A673 (cell line): ENCODE data around the gene CCDC196. TPM values are rescaled to one million over a fixed set of nuclear protein-coding genes. Genes with fewer than 3 reads are reported as not detected.
"Not testable (repeated sequence)": the region's sequence is repeated elsewhere in the genome, so short reads cannot be mapped to it uniquely, and the experiment has no call there.

Source experiments
- BruUV-seq: library from RNA; stranded (reverse); fragments of 400-500 nt; replicated peaks from 2 replicates; lab custom pipeline; 2021; lab: Mats Ljungman, UMichigan
- CTCF ChIA-PET: fragments of 300-600 bp; sonication (Branson Sonifier 250); formaldehyde crosslinking; loops from one replicate; lab custom pipeline; 2022; ENCODE audit warnings: antibody characterized with exemption; lab: Charles Lee
- POLR2A ChIA-PET: fragments of 300-600 bp; sonication (Branson Sonifier 250); formaldehyde crosslinking; loops from one replicate; lab custom pipeline; 2022; ENCODE audit warnings: antibody characterized with exemption; ENCODE audit not compliant: low non-redundant PET; lab: Charles Lee
- DNase-seq: peaks from one replicate; pipeline ENCODE4 v3.0.0-alpha.2; 2015; ENCODE audit warnings: low spot score
- H3K27ac ChIP-seq: fragments of 200-600 bp; sonication (generic); 2 replicates; pipeline ENCODE4 v1.5.1; 2016; ENCODE audit warnings: mixed run types, low read depth, mild to moderate bottlenecking, mixed read lengths, antibody characterized with exemption, low read length; ENCODE audit not compliant: poor library complexity, severe bottlenecking
- H3K27me3 ChIP-seq: fragments of 200-600 bp; sonication (generic); replicated peaks from 2 replicates; pipeline ENCODE4 v1.6.1; 2017; ENCODE audit warnings: mixed run types, low read depth, mild to moderate bottlenecking, mixed read lengths, antibody characterized with exemption, low read length; ENCODE audit not compliant: insufficient read depth, poor library complexity
- H3K36me3 ChIP-seq: fragments of 200-600 bp; sonication (generic); 2 replicates; pipeline ENCODE4 v1.6.1; 2016; ENCODE audit warnings: mixed run types, mild to moderate bottlenecking, mixed read lengths, antibody characterized with exemption, low read length; ENCODE audit not compliant: insufficient read depth, poor library complexity, severe bottlenecking
- H3K4me1 ChIP-seq: fragments of 200-600 bp; sonication (generic); 2 replicates; pipeline ENCODE4 v1.6.1; 2017; ENCODE audit warnings: mixed run types, mild to moderate bottlenecking, mixed read lengths, antibody characterized with exemption, low read length; ENCODE audit not compliant: insufficient read depth, poor library complexity, severe bottlenecking
- H3K4me3 ChIP-seq: fragments of 200-600 bp; sonication (generic); 2 replicates; pipeline ENCODE4 v1.5.1; 2016; ENCODE audit warnings: low read depth, mixed run types, mild to moderate bottlenecking, mixed read lengths, low read length; ENCODE audit not compliant: poor library complexity, severe bottlenecking
- H3K9me3 ChIP-seq: fragments of 200-600 bp; sonication (generic); 2 replicates; pipeline ENCODE4 v1.6.1; 2016; ENCODE audit warnings: mixed run types, low read depth, mild to moderate bottlenecking, mixed read lengths, antibody characterized with exemption, low read length; ENCODE audit not compliant: poor library complexity, severe bottlenecking
- EZH2 ChIP-seq: fragments of 200-600 bp; sonication (generic); IDR thresholded peaks from 2 replicates; pipeline ENCODE4 v1.6.1; 2017; ENCODE audit warnings: borderline replicate concordance, low read depth, mild to moderate bottlenecking, mixed read lengths, antibody characterized with exemption, low read length; ENCODE audit not compliant: poor library complexity, severe bottlenecking
- intact Hi-C: fragments of 100-400 bp; cut with micrococcal nuclease; formaldehyde crosslinking; loops from one replicate; pipeline ENCODE4 v1.10.0; 2022; ENCODE audit not compliant: unreplicated experiment
- total RNA-seq: library from RNA; stranded (reverse); gene quantifications from 2 replicates; pipeline ENCODE4 v1.2.3, GENCODE V29; 2021
- TF ChIP-seq, protein P1 (sequence below): fragments of 300-800, 200-600 bp; sonication (generic); conservative IDR thresholded peaks from 2 replicates; pipeline ENCODE4 v1.5.1; 2017; ENCODE audit warnings: low read depth, mild to moderate bottlenecking, antibody characterized with exemption, low read length, moderate library complexity, mixed read lengths

Gene CCDC196
- total RNA-seq, 1 experiment from 2014 or later = not detected

DNA sequence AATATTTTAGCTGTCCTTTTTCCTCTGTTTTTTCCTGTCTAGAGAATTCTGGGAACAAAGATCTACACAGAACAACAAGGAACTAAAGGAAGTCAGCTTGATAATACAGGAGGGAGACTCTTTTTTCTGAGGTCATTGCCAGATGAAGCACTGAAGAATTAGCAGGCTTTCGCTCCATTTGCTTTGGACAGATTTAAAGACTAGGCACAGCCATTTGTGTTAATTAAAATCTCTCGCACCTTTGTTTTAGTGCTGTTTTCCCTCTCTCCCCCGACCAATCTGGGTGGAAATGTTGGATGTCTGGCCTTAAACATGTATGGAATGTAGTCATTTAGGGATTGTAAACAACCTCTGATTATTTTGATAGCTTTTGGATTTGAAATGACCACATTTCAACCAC, 12.1 kb downstream of the CCDC196 start:
- Histone ChIP-seq H3K36me3 (no peaks in the 10 kb centered on the region), H3K27ac (no peak overlapping the region), H3K4me3 (no peak overlapping the region), H3K27me3 (no peaks in the 10 kb centered on the region), H3K9me3 (no peaks in the 10 kb centered on the region), H3K4me1 (peaks cover 9% of the 10 kb centered on the region)
- no peak for TF ChIP-seq EZH2
- TF ChIP-seq, protein P1, sequence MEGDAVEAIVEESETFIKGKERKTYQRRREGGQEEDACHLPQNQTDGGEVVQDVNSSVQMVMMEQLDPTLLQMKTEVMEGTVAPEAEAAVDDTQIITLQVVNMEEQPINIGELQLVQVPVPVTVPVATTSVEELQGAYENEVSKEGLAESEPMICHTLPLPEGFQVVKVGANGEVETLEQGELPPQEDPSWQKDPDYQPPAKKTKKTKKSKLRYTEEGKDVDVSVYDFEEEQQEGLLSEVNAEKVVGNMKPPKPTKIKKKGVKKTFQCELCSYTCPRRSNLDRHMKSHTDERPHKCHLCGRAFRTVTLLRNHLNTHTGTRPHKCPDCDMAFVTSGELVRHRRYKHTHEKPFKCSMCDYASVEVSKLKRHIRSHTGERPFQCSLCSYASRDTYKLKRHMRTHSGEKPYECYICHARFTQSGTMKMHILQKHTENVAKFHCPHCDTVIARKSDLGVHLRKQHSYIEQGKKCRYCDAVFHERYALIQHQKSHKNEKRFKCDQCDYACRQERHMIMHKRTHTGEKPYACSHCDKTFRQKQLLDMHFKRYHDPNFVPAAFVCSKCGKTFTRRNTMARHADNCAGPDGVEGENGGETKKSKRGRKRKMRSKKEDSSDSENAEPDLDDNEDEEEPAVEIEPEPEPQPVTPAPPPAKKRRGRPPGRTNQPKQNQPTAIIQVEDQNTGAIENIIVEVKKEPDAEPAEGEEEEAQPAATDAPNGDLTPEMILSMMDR = no peak
- DNase-seq = no peak
- CTCF ChIA-PET = no interaction called here
- BruUV-seq = no TSS peak
- POLR2A ChIA-PET = no interaction called here
- intact Hi-C loops = loop anchor here (5.0 kb wide), 1 partner anchor 164 kb away; no protein-coding TSS in a partner anchor

DNA sequence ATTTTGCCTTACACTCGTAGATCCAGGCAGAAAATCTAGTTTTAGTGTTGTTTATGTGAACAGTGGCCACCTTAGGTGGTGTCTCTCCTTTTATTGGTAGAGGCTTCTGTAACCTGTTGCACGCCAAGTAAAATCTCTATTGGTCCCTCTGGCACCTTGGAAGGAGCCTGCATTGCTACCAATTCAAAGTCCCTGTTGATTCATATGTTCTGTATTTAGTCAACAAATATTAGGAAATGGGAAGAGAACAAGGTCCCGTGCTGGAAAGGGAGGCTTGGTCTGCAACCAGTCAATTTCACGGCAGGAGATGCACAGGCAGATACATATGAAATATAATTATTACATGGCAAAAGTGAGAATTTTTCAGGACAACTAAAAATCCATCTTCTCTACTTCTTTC, 15.4 kb downstream of the CCDC196 start:
- ChIA-PET CTCF (no interaction called here), POLR2A (no interaction called here)
- no peaks in the 10 kb centered on the region for H3K4me1 ChIP-seq
- H3K9me3 ChIP-seq = no peaks in the 10 kb centered on the region
- no peak overlapping the region for H3K27ac ChIP-seq
- no peaks in the 10 kb centered on the region for H3K27me3 ChIP-seq
- no peak overlapping the region for H3K4me3 ChIP-seq
- intact Hi-C loops = no loop called here
- no peak for DNase-seq
- TF ChIP-seq, protein P1 = no peak
- no peak for TF ChIP-seq EZH2
- BruUV-seq = no TSS peak
- no peaks in the 10 kb centered on the region for H3K36me3 ChIP-seq

DNA sequence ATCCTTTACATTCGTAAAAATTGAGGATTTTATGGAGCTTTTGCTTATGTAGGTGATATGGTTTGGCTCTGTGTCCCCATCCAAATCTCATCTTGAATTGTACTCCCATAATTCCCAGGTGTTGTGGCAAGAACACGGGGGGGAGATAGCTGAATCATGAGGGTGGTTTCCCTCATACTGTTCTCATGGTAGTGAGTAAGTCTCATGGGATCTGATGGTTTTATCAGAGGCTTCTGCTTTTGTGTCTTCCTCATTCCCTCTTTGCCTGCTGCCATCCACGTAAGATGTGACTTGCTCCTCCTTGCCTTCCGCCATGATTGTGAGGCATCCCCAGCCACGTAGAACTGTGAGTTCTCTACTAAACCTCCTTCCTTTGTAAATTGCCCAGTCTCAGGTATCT, 16.7 kb downstream of the CCDC196 start:
- H3K27ac ChIP-seq, intact Hi-C loops, DNase-seq, CTCF ChIA-PET, H3K9me3 ChIP-seq, H3K27me3 ChIP-seq, H3K4me1 ChIP-seq, BruUV-seq, H3K36me3 ChIP-seq, H3K4me3 ChIP-seq: not testable (repeated sequence)
- POLR2A ChIA-PET = interaction anchor here (0.6 kb wide), 1 partner anchor 614 kb away, joined by 3 read pairs; no protein-coding TSS in a partner anchor

GRCh38 chr14:66503532-66503931, 17.4 kb downstream of the CCDC196 start:
- TF ChIP-seq, protein P1 = no peak
- no peak for TF ChIP-seq EZH2
- POLR2A ChIA-PET = interaction anchor here (0.6 kb wide), 1 partner anchor 613 kb away, joined by 3 read pairs; no protein-coding TSS in a partner anchor
- no peaks in the 10 kb centered on the region for H3K36me3 ChIP-seq
- no peak overlapping the region for H3K27ac ChIP-seq
- intact Hi-C loops = no loop called here
- CTCF ChIA-PET = no interaction called here
- H3K9me3 ChIP-seq = no peaks in the 10 kb centered on the region
- peaks cover 3% of the 10 kb centered on the region for H3K4me1 ChIP-seq
- H3K4me3 ChIP-seq = no peak overlapping the region
- DNase-seq = no peak
- no peaks in the 10 kb centered on the region for H3K27me3 ChIP-seq
- BruUV-seq = no TSS peak
